Measurements from ENCODE around the gene GRPEL1. TPM values are rescaled to one million over a fixed set of nuclear protein-coding genes. Genes with fewer than 3 reads are reported as not detected.

Gene GRPEL1
- total and polyA plus RNA-seq, 2 of the 13 experiments (the other 11 are each of a cell fraction or from before 2014, with no cell fraction given), result 32.3 to 141 TPM

- no peak for TF ChIP-seq IKZF1 (IDR thresholded peaks at IDR 0.05)
- peak; percentile 31; the same call in 1 of the 2 replicates for TF ChIP-seq NCOR1 (IDR thresholded peaks at IDR 0.05; ENCODE audit: borderline replicate concordance, low read length)
- TF ChIP-seq NFKB2 (CRISPR knock-in tag; IDR thresholded peaks at IDR 0.05; ENCODE audit: borderline replicate concordance), result peak; percentile 67; the same call in 1 of the 2 replicates
- peak; percentile 97 for TF ChIP-seq ZBTB3 (CRISPR knock-in tag; IDR thresholded peaks at IDR 0.05; ENCODE audit: borderline replicate concordance, low read depth)
- TF ChIP-seq RBM22 (optimal IDR thresholded peaks at IDR 0.05; ENCODE audit: low read length), result peak; percentile 92
- 0 out of 2 replicates have a peak, but pooled peaks have one; percentile 67 for TF ChIP-seq ZNF510 (CRISPR knock-in tag; IDR thresholded peaks at IDR 0.05; ENCODE audit: low read depth)
- no peak for TF ChIP-seq TRIM24 (CRISPR knock-in tag; IDR thresholded peaks at IDR 0.05)
- TF ChIP-seq ZBTB33 (CRISPR knock-in tag; IDR thresholded peaks at IDR 0.05), result peak; percentile 71
- TF ChIP-seq AKAP8 (CRISPR knock-in tag; IDR thresholded peaks at IDR 0.05), result peak; percentile 77; the same call in 1 of the 2 replicates
- TF ChIP-seq MAFK (conservative IDR thresholded peaks at IDR 0.05 in 1 of 2, IDR thresholded peaks at IDR 0.05 in 1 of 2; ENCODE audit: low read length in 2 of 2), result no peak
- TF ChIP-seq ZNF792 (CRISPR knock-in tag; IDR thresholded peaks at IDR 0.05), result 0 out of 2 replicates have a peak, but pooled peaks have one; percentile 33
- 0 out of 2 replicates have a peak, but pooled peaks have one; percentile 71 for TF ChIP-seq ZNF552 (CRISPR knock-in tag; IDR thresholded peaks at IDR 0.05; ENCODE audit: borderline replicate concordance)
- 0 out of 2 replicates have a peak, but pooled peaks have one; percentile 41 for TF ChIP-seq BRF2 (CRISPR knock-in tag; IDR thresholded peaks at IDR 0.05)
- peak; percentile 51 for TF ChIP-seq HNRNPLL (IDR thresholded peaks at IDR 0.05; ENCODE audit: low read depth, low read length, poor library complexity, severe bottlenecking)
- no peak for TF ChIP-seq SOX6 (IDR thresholded peaks at IDR 0.05)
- TF ChIP-seq SOX6 (CRISPR knock-in tag; IDR thresholded peaks at IDR 0.05), result peak; percentile 88
- TF ChIP-seq ZUFSP (CRISPR knock-in tag; IDR thresholded peaks at IDR 0.05; ENCODE audit: borderline replicate concordance), result no peak
- TF ChIP-seq ZNF460 (CRISPR knock-in tag; IDR thresholded peaks at IDR 0.05; ENCODE audit: borderline replicate concordance), result no peak
- TF ChIP-seq ZNF704 (CRISPR knock-in tag; IDR thresholded peaks at IDR 0.05; ENCODE audit: borderline replicate concordance), result no peak
- TF ChIP-seq U2AF2 (IDR thresholded peaks at IDR 0.05; ENCODE audit: low read depth, low read length), result no peak
- no peak for TF ChIP-seq ZNF644 (CRISPR knock-in tag; IDR thresholded peaks at IDR 0.05; ENCODE audit: low read depth)
- TF ChIP-seq STAT5B (CRISPR knock-in tag; IDR thresholded peaks at IDR 0.05), result no peak
- 0 out of 2 replicates have a peak, but pooled peaks have one; percentile 54 for TF ChIP-seq ZNF333 (CRISPR knock-in tag; IDR thresholded peaks at IDR 0.05; ENCODE audit: borderline replicate concordance)
- TF ChIP-seq THYN1 (CRISPR knock-in tag; IDR thresholded peaks at IDR 0.05; ENCODE audit: borderline replicate concordance, low read depth), result no peak
Observed at GRCh38 chr4:7034262-7035081, 33.4 kb downstream of the GRPEL1 start (continued).

Measured in HepG2 (cell line).